NCI-H146 (cell line): ENCODE results near the gene PPFIA4.
A peak's percentile ranks its signal among the peaks of the same experiment; 100 is the strongest.
"Not testable (repeated sequence)": the region's sequence is repeated elsewhere in the genome, so short reads cannot be mapped to it uniquely, and the experiment has no call there.

Source experiments
- DNase-seq: peaks from one replicate; lab custom pipeline; 2025; lab: John Stamatoyannopoulos, UW

PPFIA4 gene

GRCh38 chr1:203017692-203018091 is 8.6 kb upstream of the PPFIA4 start:
- DNase-seq = no peak

- DNase-seq = not testable (repeated sequence)
Measured at GRCh38 chr1:203022855-203023254, 3.4 kb upstream of the PPFIA4 start.

DNA sequence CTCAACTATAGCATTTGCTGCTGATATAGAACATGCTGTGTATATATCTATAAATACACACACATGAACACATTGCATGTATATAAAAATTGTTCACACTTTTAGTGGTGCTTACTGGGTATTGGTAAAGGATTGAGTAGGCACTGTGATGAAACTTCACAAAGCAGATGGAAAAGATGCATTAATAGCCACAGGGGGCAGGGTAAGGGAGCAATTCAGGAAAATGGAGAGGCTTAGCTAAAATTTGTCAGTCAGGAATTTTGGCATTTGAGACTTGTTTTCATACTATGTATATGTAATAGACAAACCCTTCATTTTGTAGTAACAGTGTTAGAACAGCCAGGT is 633 bp upstream of the PPFIA4 start:
- no peak for DNase-seq

DNA sequence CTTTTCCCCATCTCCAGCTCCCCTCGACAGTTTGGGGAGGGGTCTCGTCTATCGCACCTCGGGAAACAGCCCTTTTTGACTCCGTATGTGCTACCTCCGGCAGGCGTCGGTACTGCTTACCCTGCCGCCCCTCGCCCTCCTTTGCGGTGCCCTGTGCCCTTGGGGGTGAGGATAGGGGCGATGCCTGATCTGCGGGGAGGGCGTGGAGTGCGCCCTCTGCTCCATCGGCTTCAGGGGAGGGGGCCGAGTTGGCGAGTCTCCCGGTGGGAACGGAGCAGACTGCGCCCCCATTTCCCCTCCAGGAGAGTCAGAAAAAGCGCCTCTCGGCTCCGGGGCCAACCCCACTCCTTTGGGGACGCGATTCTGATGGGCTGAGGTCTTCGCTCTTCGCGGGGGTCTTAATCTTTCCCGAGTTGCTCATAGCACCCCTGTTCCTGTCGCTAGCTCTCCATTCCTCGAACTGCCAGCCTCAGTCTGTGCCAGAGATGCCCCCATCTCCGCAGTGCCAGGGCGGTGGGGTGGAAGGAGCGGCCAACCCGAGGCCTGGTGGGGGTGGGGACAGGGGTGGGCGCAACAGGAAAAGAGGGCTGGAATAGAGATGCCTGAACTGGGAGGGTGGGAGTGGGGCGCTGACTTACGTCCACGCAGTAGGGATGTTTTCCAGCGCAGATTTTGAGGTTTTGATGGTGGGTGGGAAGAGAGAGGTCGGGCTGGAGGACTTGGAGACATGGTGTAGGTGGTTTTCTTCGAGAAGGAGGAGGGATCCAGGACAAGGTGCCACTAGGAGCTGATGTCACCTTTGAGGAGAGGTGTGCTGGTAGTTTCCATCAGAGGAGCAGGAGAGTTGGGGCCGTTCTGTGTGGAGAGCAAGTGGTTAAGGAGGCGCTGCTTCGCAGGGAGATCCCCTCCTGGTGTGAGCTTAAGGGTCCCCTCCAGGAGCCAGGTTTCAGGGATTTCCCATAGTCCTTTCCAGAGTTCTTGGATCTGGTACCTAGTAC is 674 bp downstream of the PPFIA4 start:
- no peak for DNase-seq

DNA sequence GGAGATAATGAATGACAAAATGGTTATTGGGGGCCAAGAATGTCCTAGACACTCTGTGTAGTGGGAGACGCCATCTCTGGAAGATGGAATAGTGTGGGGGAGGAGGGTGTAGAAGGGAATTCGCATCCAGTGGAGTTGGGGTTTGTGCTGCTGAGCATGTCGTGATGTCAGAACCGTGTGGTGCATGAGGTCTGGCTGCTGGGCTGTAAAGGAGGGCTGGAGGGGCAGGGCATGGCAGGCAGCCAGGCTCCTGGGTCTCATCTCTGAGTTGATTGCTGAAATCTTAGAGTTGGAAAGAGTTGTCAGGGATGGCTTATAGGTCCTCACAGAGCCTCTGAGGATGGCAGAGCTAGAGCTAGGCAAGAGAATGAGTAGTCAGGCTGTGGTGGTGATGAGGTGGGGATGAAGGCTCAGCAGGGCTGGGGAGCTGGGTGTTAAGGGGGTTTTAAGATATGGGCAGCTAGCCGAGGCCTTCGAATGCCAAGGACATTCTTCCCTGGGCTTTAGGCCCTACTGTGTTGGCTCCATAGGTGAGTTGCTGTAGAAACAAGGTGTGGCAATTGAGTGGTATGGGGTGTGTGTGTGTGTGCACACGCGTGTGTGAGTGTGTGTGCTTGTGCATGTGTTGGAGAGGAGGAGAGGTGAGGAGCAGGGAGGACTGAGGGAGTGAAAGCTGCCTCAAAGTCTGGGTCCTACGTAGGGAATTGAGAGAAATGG is 1.9 kb downstream of the PPFIA4 start:
- no peak for DNase-seq

- no peak for DNase-seq
Measured at GRCh38 chr1:203028784-203029553, 2.7 kb downstream of the PPFIA4 start.

GRCh38 chr1:203031467-203031866 is 5.2 kb downstream of the PPFIA4 start:
- no peak for DNase-seq

DNA sequence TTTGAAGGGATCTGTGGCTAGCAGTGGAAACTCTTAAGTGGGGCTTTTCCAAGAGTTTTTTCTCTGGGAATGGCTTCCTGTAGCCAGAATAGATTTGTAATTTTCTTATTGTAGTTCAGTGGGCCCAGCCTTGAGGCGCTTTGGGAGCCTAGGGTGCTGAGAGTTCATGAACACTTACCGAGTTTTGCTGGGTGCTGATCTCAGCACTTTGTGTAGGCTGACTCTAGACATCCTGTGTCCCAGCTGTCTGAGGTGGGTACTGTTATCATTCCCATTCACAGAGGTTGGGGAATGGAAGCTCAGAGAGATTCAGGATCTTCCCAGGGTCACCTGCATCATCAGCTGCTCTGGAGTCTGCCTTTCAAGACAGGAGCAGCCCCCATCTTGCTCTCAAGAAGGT is 7.0 kb downstream of the PPFIA4 start:
- no peak for DNase-seq

DNA sequence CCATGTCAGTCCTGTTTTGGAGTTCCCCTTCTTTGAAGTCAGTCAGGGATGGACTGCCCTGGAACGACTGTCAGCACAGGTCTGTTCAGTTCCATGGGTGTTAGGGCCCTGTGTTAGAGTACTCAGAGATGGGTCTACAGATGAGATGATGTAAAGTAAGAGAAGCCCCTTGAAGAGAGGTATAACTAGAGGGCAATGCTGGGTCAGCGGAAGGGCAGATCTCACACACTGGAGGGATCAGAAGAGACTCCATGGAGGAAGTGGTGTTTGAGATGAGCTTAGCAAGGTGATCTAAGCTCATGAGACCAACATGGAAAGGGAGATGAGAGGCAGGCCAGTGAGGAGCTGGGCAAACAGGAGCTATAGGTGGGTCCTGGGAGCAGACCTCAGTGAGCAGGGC is 7.6 kb downstream of the PPFIA4 start:
- DNase-seq = no peak

GRCh38 chr1:203034422-203035110 is 8.3 kb downstream of the PPFIA4 start:
- no peak for DNase-seq

- DNase-seq = no peak
Measured at GRCh38 chr1:203035111-203036000, 9.1 kb downstream of the PPFIA4 start.

DNA sequence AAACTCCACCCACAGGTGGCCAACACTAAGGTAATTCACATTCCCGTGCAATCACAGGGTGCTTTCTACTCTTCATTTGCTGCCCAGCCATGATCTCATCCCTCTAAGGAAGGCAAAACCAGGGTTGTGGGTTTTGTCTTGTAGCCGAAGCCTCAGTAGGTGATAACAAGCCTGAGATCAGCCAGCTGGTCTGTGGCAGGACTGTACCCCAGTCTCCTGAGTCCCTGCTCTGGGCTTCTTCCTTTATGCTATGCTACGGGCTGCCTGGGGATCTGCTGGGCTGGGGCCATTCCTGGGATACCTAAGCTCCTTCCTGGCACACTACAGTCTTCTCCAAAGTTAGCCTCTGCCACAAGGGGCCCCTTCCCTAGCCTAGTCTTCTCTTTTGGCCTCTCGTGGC is 9.8 kb downstream of the PPFIA4 start:
- DNase-seq = no peak

DNA sequence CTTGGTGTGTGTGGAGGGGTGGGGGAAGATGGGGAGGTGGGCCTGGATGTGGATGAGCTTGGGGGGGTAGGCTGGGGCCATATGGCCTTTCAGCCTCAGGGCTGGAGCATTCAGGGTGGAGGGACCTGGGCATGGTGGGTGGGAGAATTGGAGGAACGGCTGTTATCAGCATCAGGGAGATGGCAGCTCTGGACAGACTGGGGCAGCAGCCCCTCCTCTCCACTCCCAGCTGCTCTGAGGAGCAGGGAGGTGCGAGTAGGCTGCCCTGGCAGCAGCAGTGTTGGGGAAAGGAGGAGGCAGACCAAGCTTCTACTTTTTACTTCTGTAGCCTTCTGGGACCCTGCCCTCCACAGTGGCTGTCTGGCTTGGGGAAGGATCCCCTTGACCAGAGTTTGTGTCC is 10.2 kb downstream of the PPFIA4 start:
- DNase-seq = no peak

DNA sequence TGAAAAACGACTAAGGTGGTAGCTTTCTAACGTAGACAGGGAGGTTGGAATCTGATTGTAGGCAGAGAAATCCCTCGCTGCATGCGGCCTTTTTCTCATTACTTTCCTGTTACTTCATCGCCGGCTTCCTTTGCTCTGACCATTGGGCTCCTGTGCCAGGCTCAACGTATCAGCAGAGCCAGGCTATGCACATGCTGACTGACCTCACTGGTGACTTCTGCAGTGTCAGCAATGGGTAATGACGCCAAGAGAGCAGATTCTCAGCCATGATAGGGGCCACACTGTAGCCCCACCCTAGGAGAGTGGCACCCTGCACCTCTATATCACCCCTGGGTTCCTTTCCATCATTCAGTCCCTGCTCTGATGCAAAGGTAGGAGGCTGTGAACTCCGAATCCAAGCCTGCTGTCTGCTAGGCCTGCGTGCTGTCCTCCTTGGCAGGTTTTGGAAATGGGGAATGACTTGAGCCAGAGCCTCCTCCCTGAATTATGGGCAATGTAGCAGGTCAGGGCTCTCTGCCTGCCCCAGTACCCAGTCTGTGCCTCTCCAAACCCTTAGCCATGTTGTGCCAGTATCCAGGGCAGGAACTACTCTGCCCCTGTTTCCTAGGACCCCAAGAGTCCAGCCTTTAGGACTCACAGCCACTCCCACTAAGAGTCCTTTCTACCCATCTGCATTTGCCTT is 11.4 kb downstream of the PPFIA4 start:
- no peak for DNase-seq

DNA sequence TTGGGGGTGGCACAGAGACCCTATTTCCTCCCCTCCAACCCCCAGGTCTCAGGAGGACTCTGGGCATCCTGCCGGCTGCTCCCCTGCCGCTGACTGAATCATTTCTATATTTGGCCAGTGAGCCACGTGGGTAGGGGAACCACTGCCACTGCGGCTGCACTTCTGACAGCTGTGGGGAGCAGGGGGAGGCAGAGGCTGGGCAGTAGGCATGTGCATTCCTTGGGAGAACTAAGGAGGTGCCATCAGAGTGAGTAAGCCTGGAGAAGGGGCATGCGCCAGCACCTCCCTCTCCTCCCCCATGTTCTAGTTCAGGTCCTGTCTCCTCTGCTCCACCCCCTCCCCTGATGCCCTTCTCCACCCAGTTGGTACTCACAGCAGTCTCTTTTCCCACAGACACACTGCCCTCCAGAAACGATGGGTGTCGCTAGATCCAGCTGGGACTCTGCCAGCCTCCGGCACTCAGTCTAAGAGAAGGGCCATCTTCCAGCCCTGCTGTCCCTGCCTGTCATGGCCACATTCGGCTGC is 12.0 kb downstream of the PPFIA4 start:
- DNase-seq = no peak

DNA sequence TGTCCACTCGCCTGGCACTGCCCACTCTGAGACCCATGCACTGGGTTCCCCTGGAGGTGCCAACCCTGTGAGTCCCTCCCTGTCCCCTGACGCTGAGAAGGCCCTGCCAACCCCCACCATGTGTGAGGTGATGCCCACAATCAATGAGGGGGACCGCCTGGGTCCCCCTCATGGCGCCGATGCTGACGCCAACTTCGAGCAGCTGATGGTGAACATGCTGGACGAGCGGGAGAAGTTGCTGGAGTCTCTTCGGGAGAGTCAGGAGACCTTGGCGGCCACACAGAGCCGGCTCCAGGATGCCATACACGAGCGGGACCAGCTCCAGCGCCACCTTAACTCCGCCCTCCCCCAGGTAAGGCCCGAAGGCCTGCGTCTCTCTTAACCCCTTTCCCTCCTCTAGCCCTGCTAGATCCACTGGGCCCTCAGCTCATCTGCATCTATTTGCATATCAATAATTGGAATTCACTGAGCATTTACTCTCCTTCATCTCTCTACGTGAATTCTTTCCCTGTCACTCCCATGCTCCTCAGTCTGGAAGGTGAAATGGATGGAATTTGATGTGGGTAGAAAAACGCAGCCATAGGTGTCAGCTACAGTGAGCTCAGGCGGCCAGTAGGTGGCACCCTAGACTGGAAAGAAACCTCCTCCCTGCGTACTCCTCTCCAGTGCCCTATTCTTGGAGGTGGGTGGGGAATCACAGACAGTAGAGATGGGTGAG is 12.8 kb downstream of the PPFIA4 start:
- DNase-seq = peak; percentile 65

DNA sequence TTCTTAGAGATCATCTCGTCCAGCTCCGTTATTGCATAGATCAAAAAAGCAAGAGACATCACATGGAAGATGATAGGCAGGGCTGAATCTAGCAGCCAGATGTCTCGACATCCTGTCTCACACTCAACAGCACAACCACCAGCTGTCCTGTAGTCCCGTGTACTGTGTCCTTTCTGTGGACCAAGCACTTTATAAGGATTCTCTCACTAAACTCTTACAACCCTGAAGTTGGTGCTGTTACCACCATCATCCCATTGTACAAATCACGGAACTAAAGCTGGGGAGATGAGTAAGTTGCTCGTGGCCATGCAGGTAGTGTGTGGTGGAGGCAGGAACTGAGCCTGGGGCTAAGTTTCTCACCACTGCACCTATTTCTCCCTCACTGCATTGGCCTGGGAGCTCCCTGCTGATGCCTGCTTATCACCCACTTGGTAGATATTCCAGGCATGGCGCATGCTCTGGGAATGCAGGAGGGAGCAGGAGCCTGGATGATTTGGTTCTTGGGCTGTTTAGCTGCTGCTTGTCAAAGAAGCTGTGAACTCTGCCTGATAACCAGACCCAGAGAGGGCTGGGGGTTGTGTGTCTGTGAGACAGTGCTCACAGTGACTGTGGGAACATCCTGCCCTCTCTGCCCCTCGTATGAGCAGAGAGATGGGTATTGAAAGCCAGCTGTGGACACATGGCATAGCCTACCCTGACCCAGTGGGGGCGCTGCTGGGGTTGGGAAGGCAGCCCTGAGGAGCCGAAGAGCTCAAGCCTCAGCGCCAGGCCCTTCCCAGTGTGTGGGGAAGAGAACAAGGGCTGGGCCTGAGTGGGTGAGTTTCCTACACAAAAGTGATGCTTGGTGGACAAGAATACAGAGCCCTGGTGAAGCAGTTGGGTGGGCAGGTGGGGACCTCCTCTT is 13.6 kb downstream of the PPFIA4 start:
- DNase-seq = no peak
